NCI-H1417 treated with DMSO at 0.1 percent for 48 hours (cell line): ENCODE results near the gene EIF4E1B.

Experiments
- DNase-seq: peaks from one replicate; lab custom pipeline; 2025; lab: John Stamatoyannopoulos, UW

EIF4E1B gene

GRCh38 chr5:176606032-176606431 is 24.4 kb upstream of the EIF4E1B start:
- no peak for DNase-seq

GRCh38 chr5:176606875-176607274 is 23.6 kb upstream of the EIF4E1B start:
- DNase-seq, result no peak

GRCh38 chr5:176608142-176608705 is 22.3 kb upstream of the EIF4E1B start:
- DNase-seq, result no peak

- DNase-seq, result no peak
These were observed 21.3 kb upstream of the EIF4E1B start for GRCh38 chr5:176608937-176609723.

GRCh38 chr5:176609724-176610434 is 20.6 kb upstream of the EIF4E1B start, which contains the start of gene GPRIN1:
TSS of gene GPRIN1 (minus strand) at chr5:176610156. CDS start at chr5:176599834, 10,322 bp downstream.
- no peak for DNase-seq

- no peak for DNase-seq
These were observed 20.1 kb upstream of the EIF4E1B start for GRCh38 chr5:176610435-176610773.

GRCh38 chr5:176611435-176611834 is 19.0 kb upstream of the EIF4E1B start:
- DNase-seq, result no peak

- DNase-seq, result no peak
These were observed 18.5 kb upstream of the EIF4E1B start for GRCh38 chr5:176612008-176612407.

- DNase-seq, result no peak
These were observed 17.6 kb upstream of the EIF4E1B start for GRCh38 chr5:176612855-176613254.

- DNase-seq, result no peak
These were observed 15.5 kb upstream of the EIF4E1B start for GRCh38 chr5:176614805-176615478.

- no peak for DNase-seq
These were observed 14.0 kb upstream of the EIF4E1B start for GRCh38 chr5:176616511-176616910.

GRCh38 chr5:176618783-176619182 is 11.7 kb upstream of the EIF4E1B start:
- no peak for DNase-seq

GRCh38 chr5:176619203-176619568 is 11.3 kb upstream of the EIF4E1B start:
- DNase-seq, result peak; percentile 69

GRCh38 chr5:176619569-176620332 is 10.7 kb upstream of the EIF4E1B start:
- DNase-seq, result no peak

GRCh38 chr5:176620333-176620981 is 10.0 kb upstream of the EIF4E1B start:
- no peak for DNase-seq

GRCh38 chr5:176621661-176622079 is 8.8 kb upstream of the EIF4E1B start:
- DNase-seq, result no peak

- no peak for DNase-seq
These were observed 6.3 kb upstream of the EIF4E1B start for GRCh38 chr5:176624142-176624541.

- no peak for DNase-seq
These were observed 5.5 kb upstream of the EIF4E1B start for GRCh38 chr5:176624938-176625337.

- DNase-seq, result no peak
These were observed 5.0 kb upstream of the EIF4E1B start for GRCh38 chr5:176625512-176625911.

- DNase-seq, result no peak
These were observed 4.3 kb upstream of the EIF4E1B start for GRCh38 chr5:176625966-176626875.
